Tibial nerve (tissue), 4 donors: ENCODE results near the gene BACH2.

ENCODE experiments used
- EP300 ChIP-seq, 2 donors: sonication (generic); formaldehyde crosslinking; IDR thresholded peaks; one replicate each; pipeline ENCODE4 v1.6.1; 2017; ENCODE audit warnings: antibody characterized with exemption in 2 of 2, mild to moderate bottlenecking in 1 of 2
- POLR2A ChIP-seq, 2 donors: fragments of 450-650 bp; IDR thresholded peaks; one replicate each; pipeline ENCODE4 v1.6.1; 2017; ENCODE audit warnings: antibody characterized with exemption in 2 of 2, mild to moderate bottlenecking in 2 of 2, moderate library complexity in 2 of 2
- TF ChIP-seq, protein P1 (sequence below), 5 experiments: fragments of 200-600 bp in 3 of 5; fragments of 450-650 bp in 2 of 5; sonication (generic) in 3 of 5; IDR thresholded peaks; one replicate each; pipeline ENCODE4 v1.5.1; 2016 to 2019; ENCODE audit warnings: antibody characterized with exemption in 5 of 5, mild to moderate bottlenecking in 3 of 5, moderate library complexity in 2 of 5

DNA sequence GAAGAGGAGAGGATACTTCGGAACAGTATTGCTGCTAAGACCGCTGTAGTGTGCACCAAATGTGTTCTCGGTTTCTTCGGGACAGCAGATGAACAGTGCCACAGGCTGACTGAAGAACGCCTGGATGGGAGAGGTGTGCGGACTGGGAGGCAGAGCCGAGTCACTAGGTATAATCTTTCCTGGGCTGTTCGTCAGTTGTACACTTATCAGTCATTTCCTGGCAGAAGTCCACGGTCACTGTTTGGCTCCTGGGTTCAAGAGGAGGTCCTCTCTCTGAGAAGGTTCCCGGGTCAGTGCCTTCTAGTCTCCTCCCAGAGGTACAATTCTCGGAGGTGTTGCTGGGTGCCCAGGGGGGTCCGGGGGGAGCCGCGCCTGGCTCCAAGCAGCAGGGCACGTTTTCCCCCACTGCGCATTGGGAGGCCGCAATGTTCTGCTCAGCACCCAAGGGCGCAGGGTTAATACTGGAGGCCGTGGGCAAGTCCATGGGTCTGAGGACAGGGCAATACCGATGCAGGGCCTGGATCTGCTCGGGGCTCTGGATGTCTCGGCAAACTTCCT lies 364.3 kb downstream of the BACH2 start:
- no peak for TF ChIP-seq POLR2A (IDR thresholded peaks at IDR 0.05)
- TF ChIP-seq, protein P1, sequence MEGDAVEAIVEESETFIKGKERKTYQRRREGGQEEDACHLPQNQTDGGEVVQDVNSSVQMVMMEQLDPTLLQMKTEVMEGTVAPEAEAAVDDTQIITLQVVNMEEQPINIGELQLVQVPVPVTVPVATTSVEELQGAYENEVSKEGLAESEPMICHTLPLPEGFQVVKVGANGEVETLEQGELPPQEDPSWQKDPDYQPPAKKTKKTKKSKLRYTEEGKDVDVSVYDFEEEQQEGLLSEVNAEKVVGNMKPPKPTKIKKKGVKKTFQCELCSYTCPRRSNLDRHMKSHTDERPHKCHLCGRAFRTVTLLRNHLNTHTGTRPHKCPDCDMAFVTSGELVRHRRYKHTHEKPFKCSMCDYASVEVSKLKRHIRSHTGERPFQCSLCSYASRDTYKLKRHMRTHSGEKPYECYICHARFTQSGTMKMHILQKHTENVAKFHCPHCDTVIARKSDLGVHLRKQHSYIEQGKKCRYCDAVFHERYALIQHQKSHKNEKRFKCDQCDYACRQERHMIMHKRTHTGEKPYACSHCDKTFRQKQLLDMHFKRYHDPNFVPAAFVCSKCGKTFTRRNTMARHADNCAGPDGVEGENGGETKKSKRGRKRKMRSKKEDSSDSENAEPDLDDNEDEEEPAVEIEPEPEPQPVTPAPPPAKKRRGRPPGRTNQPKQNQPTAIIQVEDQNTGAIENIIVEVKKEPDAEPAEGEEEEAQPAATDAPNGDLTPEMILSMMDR (IDR thresholded peaks at IDR 0.05): no peak
- TF ChIP-seq EP300 (IDR thresholded peaks at IDR 0.05): no peak
